Measurements from ENCODE around the gene CAST.
A peak's percentile ranks its signal among the peaks of the same experiment; 100 is the strongest.

Gene CAST

DNA sequence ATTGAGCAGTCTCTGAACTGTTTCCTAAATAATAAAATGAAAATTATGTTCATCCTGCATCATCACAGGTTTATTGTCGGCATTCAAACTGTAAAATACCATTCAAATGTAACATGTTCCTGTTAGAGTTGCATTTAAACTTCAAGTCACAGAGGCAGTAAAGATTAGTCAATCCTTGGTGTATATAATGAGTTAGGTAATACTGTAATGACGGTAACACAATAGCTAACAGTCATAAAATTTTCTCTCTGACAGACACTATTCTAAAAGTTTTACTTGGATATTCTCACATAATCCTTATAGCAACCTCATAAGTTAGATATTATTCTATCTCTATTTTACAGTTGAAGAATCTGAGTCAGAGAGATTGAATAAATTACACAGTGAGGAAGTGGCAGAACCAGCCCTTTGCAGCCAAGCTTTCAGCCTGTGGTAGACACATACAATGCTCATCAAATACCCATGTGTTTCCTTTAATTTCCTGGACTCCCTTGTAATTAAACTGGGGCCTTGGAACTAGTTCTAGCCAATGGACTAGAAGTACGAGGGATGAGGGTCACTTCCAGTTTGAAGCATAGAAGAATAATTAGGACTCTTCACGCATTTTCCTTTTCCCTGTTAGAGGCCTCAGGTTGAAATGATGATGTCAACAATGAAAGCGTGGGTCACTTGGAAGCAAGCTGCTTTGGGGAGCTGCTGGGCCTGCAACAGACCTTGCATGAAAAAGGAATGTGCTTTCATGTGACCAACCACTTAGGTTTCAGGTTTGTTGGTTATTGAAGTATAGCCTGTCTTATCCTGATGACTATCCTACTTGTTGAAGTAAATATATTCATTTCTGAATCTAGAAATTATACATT, 12.3 kb upstream of the CAST start:
- Histone ChIP-seq H3K4me1 (ENCODE audit: control insufficient read depth, insufficient read depth, low read length) (peaks cover 30% of the 10 kb centered on the region), H3K27ac (ENCODE audit: extremely low read depth, low read depth, low read length) (no peak overlapping the region), H3K9me3 (ENCODE audit: control insufficient read depth, insufficient read depth, low read depth, low read length) (no peaks in the 10 kb centered on the region), H3K4me3 (ENCODE audit: low read depth, low read length) (no peak overlapping the region), H3K36me3 (ENCODE audit: control insufficient read depth in 2 of 2, insufficient read depth in 1 of 2, low read length in 2 of 2) (no peaks in the 10 kb centered on the region)
- CTCF ChIA-PET, result interaction anchor here (0.9 to 1.2 kb wide), 2 partner anchors 14 to 40 kb away, joined by 3 to 4 read pairs; no protein-coding TSS in a partner anchor
- POLR2A ChIA-PET, result interaction anchor here (0.6 kb wide), 1 partner anchor 14 kb away, joined by 3 read pairs; no protein-coding TSS in a partner anchor
- TF ChIP-seq BCL11A (tag by site-specific recombination; IDR thresholded peaks at IDR 0.05; ENCODE audit: low read depth), result no peak
- no peak for TF ChIP-seq ZNF157 (tag by site-specific recombination; IDR thresholded peaks at IDR 0.05)
- TF ChIP-seq ZEB2 (tag by site-specific recombination; IDR thresholded peaks at IDR 0.05), result no peak
- no peak for TF ChIP-seq ZNF791 (tag by site-specific recombination; IDR thresholded peaks at IDR 0.05)
- TF ChIP-seq, protein P1, sequence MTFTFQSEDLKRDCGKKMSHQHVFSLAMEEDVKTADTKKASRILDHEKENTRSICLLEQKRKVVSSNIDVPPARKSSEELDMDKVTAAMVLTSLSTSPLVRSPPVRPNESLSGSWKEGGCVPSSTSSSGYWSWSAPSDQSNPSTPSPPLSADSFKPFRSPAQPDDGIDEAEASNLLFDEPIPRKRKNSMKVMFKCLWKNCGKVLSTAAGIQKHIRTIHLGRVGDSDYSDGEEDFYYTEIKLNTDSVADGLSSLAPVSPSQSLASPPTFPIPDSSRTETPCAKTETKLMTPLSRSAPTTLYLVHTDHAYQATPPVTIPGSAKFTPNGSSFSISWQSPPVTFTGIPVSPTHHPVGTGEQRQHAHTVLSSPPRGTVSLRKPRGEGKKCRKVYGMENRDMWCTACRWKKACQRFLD (tag by site-specific recombination; IDR thresholded peaks at IDR 0.05), result no peak
- peak; percentile 89 for TF ChIP-seq SCRT2 (tag by site-specific recombination; IDR thresholded peaks at IDR 0.05)
- no peak for TF ChIP-seq ZNF341 (tag by site-specific recombination; IDR thresholded peaks at IDR 0.05; ENCODE audit: low read depth)
- TF ChIP-seq, protein P2, sequence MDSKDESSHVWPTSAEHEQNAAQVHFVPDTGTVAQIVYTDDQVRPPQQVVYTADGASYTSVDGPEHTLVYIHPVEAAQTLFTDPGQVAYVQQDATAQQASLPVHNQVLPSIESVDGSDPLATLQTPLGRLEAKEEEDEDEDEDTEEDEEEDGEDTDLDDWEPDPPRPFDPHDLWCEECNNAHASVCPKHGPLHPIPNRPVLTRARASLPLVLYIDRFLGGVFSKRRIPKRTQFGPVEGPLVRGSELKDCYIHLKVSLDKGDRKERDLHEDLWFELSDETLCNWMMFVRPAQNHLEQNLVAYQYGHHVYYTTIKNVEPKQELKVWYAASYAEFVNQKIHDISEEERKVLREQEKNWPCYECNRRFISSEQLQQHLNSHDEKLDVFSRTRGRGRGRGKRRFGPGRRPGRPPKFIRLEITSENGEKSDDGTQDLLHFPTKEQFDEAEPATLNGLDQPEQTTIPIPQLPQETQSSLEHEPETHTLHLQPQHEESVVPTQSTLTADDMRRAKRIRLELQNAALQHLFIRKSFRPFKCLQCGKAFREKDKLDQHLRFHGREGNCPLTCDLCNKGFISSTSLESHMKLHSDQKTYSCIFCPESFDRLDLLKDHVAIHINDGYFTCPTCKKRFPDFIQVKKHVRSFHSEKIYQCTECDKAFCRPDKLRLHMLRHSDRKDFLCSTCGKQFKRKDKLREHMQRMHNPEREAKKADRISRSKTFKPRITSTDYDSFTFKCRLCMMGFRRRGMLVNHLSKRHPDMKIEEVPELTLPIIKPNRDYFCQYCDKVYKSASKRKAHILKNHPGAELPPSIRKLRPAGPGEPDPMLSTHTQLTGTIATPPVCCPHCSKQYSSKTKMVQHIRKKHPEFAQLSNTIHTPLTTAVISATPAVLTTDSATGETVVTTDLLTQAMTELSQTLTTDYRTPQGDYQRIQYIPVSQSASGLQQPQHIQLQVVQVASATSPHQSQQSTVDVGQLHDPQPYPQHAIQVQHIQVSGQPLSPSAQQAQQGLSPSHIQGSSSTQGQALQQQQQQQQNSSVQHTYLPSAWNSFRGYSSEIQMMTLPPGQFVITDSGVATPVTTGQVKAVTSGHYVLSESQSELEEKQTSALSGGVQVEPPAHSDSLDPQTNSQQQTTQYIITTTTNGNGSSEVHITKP (tag by site-specific recombination; IDR thresholded peaks at IDR 0.05), result no peak
- TF ChIP-seq ZSCAN16 (tag by site-specific recombination; IDR thresholded peaks at IDR 0.05), result no peak
- no peak for TF ChIP-seq ZNF133 (tag by site-specific recombination; IDR thresholded peaks at IDR 0.05)
- no peak for TF ChIP-seq ZNF37A (tag by site-specific recombination; IDR thresholded peaks at IDR 0.05)
- TF ChIP-seq ZBTB8A (tag by site-specific recombination; IDR thresholded peaks at IDR 0.05), result no peak
- no peak for TF ChIP-seq ZBTB7A (tag by site-specific recombination; IDR thresholded peaks at IDR 0.05; ENCODE audit: low read depth)
- TF ChIP-seq KLF8 (tag by site-specific recombination; IDR thresholded peaks at IDR 0.05), result no peak
- TF ChIP-seq TCF7L2 (IDR thresholded peaks at IDR 0.05; ENCODE audit: borderline replicate concordance, low read depth, low read length), result no peak
- TF ChIP-seq ZNF19 (tag by site-specific recombination; IDR thresholded peaks at IDR 0.05; ENCODE audit: low read depth), result no peak
- no peak for TF ChIP-seq ZNF776 (tag by site-specific recombination; IDR thresholded peaks at IDR 0.05; ENCODE audit: borderline replicate concordance)
- TF ChIP-seq KLF10 (tag by site-specific recombination; IDR thresholded peaks at IDR 0.05), result no peak
- TF ChIP-seq, protein P3, sequence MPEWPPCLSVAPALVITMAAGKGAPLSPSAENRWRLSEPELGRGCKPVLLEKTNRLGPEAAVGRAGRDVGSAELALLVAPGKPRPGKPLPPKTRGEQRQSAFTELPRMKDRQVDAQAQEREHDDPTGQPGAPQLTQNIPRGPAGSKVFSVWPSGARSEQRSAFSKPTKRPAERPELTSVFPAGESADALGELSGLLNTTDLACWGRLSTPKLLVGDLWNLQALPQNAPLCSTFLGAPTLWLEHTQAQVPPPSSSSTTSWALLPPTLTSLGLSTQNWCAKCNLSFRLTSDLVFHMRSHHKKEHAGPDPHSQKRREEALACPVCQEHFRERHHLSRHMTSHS (tag by site-specific recombination; IDR thresholded peaks at IDR 0.05), result no peak
- no peak for TF ChIP-seq KLF16 (tag by site-specific recombination; IDR thresholded peaks at IDR 0.05)
- 0 out of 2 replicates have a peak, but pooled peaks have one; percentile 51 for TF ChIP-seq ZNF394 (tag by site-specific recombination; IDR thresholded peaks at IDR 0.05; ENCODE audit: borderline replicate concordance)
- TF ChIP-seq, protein P4, sequence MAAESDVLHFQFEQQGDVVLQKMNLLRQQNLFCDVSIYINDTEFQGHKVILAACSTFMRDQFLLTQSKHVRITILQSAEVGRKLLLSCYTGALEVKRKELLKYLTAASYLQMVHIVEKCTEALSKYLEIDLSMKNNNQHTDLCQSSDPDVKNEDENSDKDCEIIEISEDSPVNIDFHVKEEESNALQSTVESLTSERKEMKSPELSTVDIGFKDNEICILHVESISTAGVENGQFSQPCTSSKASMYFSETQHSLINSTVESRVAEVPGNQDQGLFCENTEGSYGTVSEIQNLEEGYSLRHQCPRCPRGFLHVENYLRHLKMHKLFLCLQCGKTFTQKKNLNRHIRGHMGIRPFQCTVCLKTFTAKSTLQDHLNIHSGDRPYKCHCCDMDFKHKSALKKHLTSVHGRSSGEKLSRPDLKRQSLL (tag by site-specific recombination; IDR thresholded peaks at IDR 0.05), result no peak
- TF ChIP-seq ZNF707 (tag by site-specific recombination; IDR thresholded peaks at IDR 0.05), result no peak
- TF ChIP-seq ZNF23 (tag by site-specific recombination; IDR thresholded peaks at IDR 0.05; ENCODE audit: borderline replicate concordance), result no peak
- no peak for TF ChIP-seq ZNF433 (tag by site-specific recombination; IDR thresholded peaks at IDR 0.05; ENCODE audit: low read depth)
- no peak for TF ChIP-seq ZFHX2 (tag by site-specific recombination; conservative IDR thresholded peaks at IDR 0.05)
- TF ChIP-seq EGR2 (tag by site-specific recombination; IDR thresholded peaks at IDR 0.05; ENCODE audit: low read depth), result no peak
- no peak for TF ChIP-seq SP3 (tag by site-specific recombination; IDR thresholded peaks at IDR 0.05)
- TF ChIP-seq KLF7 (tag by site-specific recombination; IDR thresholded peaks at IDR 0.05; ENCODE audit: borderline replicate concordance), result no peak
- TF ChIP-seq ZFP3 (tag by site-specific recombination; IDR thresholded peaks at IDR 0.05; ENCODE audit: low read depth), result no peak
- TF ChIP-seq TRIM28 (IDR thresholded peaks at IDR 0.05; ENCODE audit: borderline replicate concordance, low read length), result no peak
- no peak for TF ChIP-seq ZNF777 (tag by site-specific recombination; IDR thresholded peaks at IDR 0.05; ENCODE audit: borderline replicate concordance)
- no peak for TF ChIP-seq ZNF169 (tag by site-specific recombination; IDR thresholded peaks at IDR 0.05)
- TF ChIP-seq GLIS2 (tag by site-specific recombination; IDR thresholded peaks at IDR 0.05), result no peak

Data from HEK293 (cell line).